PC-3 (cell line): ENCODE data around the gene METAP1D.

Experiments
- CTCF ChIP-seq: fragments of 300-600 bp; sonication (generic); conservative IDR thresholded peaks from 2 replicates; pipeline ENCODE4 v1.5.1; 2017; ENCODE audit warnings: antibody characterized with exemption, low read depth, mild to moderate bottlenecking, low read length
- EZH2 ChIP-seq: fragments of 300-600 bp; sonication (generic); IDR thresholded peaks from one replicate; pipeline ENCODE4 v1.6.1; 2017; ENCODE audit warnings: antibody characterized with exemption, mild to moderate bottlenecking, low read length; ENCODE audit not compliant: unreplicated experiment
- EZH2phosphoT487 ChIP-seq: fragments of 300-600 bp; sonication (generic); IDR thresholded peaks from 2 replicates; pipeline ENCODE4 v1.6.1; 2018; ENCODE audit warnings: mild to moderate bottlenecking, antibody characterized with exemption, low read length, borderline replicate concordance

GRCh38 chr2:172081221-172082022 lies 81.7 kb downstream of the METAP1D start:
- no peak for TF ChIP-seq EZH2
- no peak for TF ChIP-seq CTCF
- TF ChIP-seq EZH2phosphoT487, result no peak
